Osteoblast (primary cell): ENCODE results near the gene LHFPL4. TPM values are rescaled to one million over a fixed set of nuclear protein-coding genes. Genes with fewer than 3 reads are reported as not detected.
"Not testable (repeated sequence)": the region's sequence is repeated elsewhere in the genome, so short reads cannot be mapped to it uniquely, and the experiment has no call there.

Experiments used
- DNase-seq: peaks from one replicate; pipeline ENCODE4 v3.0.0; 2011; ENCODE audit warnings: low spot score, mixed read lengths; ENCODE audit not compliant: insufficient read length; ENCODE audit errors: missing footprints
- H2AFZ ChIP-seq: 2 replicates; pipeline ENCODE4 v1.6.0; 2011; ENCODE audit warnings: mild to moderate bottlenecking, low read length
- H3K27ac ChIP-seq: 2 replicates; pipeline ENCODE4 v1.5.1; 2011; ENCODE audit warnings: mild to moderate bottlenecking, low read depth, low read length, moderate library complexity
- H3K27me3 ChIP-seq: 2 replicates; pipeline ENCODE4 v1.6.0; 2012; ENCODE audit warnings: mild to moderate bottlenecking, control low read depth, inconsistent platforms, low read length, moderate library complexity; ENCODE audit not compliant: insufficient read depth
- H3K36me3 ChIP-seq: 2 replicates; pipeline ENCODE4 v1.5.1; 2011; ENCODE audit warnings: mild to moderate bottlenecking, low read length, control low read depth, moderate library complexity; ENCODE audit not compliant: insufficient read depth
- H3K4me1 ChIP-seq: 2 replicates; pipeline ENCODE4 v1.5.1; 2011; ENCODE audit warnings: mild to moderate bottlenecking, low read length, control low read depth, moderate library complexity; ENCODE audit not compliant: insufficient read depth
- H3K4me2 ChIP-seq: 2 replicates; pipeline ENCODE4 v1.6.0; 2011; ENCODE audit warnings: mild to moderate bottlenecking, low read length; ENCODE audit not compliant: insufficient read depth
- H3K4me3 ChIP-seq: fragments of 200-600 bp; sonication (generic); 3 replicates; pipeline ENCODE4 v1.5.1; 2012; ENCODE audit warnings: mild to moderate bottlenecking, low read length, inconsistent platforms; ENCODE audit not compliant: insufficient read depth
- H3K79me2 ChIP-seq: 2 replicates; pipeline ENCODE4 v1.6.0; 2012; ENCODE audit warnings: mild to moderate bottlenecking, low read length, control low read depth, inconsistent platforms; ENCODE audit not compliant: insufficient read depth
- H3K9me3 ChIP-seq: 2 replicates; pipeline ENCODE4 v1.5.1; 2011; ENCODE audit warnings: low read depth, low read length, control low read depth
- H4K20me1 ChIP-seq: 2 replicates; pipeline ENCODE4 v1.6.0; 2012; ENCODE audit warnings: mild to moderate bottlenecking, low read length, control low read depth; ENCODE audit not compliant: insufficient read depth
- total RNA-seq: library from RNA; depleted of rRNA; stranded (reverse); fragments of >200 nt; gene quantifications from 2 replicates; pipeline ENCODE4 v1.2.3, GENCODE V29; 2012
- TF ChIP-seq, protein P1 (sequence below): IDR thresholded peaks from 2 replicates; pipeline ENCODE4 v1.5.1; 2011; ENCODE audit warnings: mild to moderate bottlenecking, low read depth, low read length, moderate library complexity; ENCODE audit errors: extremely low read depth

Gene LHFPL4
- total RNA-seq, 1 donor: not detected

DNA sequence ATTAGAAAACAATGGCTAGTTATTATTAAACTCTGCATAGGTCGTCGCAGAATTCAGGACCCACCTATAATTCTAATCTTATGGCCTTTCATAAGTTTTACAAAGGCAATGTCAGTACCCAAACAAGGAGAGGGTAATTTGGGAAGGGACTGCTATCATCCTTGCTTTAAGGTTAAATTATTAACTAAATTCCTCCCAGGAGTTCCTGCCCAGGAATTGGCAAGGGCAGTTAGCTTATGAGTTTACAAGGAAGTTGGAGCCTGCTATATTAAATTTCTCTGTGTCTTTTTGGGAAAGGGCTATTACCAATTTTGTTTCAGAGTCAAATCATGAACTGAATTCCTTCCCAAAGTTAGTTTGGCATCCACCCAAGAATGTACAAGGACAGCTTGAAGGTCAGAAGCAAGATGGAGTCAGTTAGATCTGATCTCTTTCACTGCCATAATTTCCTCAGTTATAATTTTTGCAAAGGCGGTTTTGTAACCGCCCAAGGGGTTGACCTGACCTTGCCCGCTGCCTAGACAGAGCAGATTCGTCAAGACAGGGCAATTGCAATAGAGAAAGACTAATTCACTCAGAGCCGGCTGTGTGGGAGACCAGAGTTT lies 45.3 kb upstream of the LHFPL4 start:
- no peak overlapping the region for H3K27ac ChIP-seq
- H3K27me3 ChIP-seq: no peaks in the 10 kb centered on the region
- no peak overlapping the region for H2AFZ ChIP-seq
- H4K20me1 ChIP-seq: no peaks in the 10 kb centered on the region
- H3K79me2 ChIP-seq: no peaks in the 10 kb centered on the region
- no peak overlapping the region for H3K4me3 ChIP-seq
- no peak overlapping the region for H3K4me2 ChIP-seq
- TF ChIP-seq, protein P1, sequence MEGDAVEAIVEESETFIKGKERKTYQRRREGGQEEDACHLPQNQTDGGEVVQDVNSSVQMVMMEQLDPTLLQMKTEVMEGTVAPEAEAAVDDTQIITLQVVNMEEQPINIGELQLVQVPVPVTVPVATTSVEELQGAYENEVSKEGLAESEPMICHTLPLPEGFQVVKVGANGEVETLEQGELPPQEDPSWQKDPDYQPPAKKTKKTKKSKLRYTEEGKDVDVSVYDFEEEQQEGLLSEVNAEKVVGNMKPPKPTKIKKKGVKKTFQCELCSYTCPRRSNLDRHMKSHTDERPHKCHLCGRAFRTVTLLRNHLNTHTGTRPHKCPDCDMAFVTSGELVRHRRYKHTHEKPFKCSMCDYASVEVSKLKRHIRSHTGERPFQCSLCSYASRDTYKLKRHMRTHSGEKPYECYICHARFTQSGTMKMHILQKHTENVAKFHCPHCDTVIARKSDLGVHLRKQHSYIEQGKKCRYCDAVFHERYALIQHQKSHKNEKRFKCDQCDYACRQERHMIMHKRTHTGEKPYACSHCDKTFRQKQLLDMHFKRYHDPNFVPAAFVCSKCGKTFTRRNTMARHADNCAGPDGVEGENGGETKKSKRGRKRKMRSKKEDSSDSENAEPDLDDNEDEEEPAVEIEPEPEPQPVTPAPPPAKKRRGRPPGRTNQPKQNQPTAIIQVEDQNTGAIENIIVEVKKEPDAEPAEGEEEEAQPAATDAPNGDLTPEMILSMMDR: no peak
- DNase-seq: no peak
- H3K36me3 ChIP-seq: no peaks in the 10 kb centered on the region
- H3K9me3 ChIP-seq: no peaks in the 10 kb centered on the region
- no peaks in the 10 kb centered on the region for H3K4me1 ChIP-seq

DNA sequence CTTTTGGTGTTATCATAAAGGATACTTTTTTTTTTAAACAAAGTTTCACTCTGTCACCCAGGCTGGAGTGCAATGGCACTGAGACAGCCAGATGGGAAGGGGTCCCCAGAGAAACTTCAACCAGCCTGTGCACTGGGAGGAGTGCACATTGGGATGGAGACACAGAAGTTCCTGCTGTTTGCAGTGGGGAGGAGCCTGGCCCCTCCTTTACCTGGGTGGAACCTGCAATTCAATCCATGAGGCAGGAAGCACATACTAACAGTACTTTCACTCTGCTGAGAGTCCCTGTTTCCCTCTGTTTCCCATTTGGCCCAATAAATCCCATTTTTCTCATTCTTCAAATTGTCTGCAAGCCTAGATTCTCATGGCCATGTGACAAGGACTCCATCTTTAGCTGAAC lies 42.3 kb upstream of the LHFPL4 start:
- no peaks in the 10 kb centered on the region for H3K36me3 ChIP-seq
- no peaks in the 10 kb centered on the region for H3K9me3 ChIP-seq
- no peak overlapping the region for H3K4me2 ChIP-seq
- no peak overlapping the region for H3K4me3 ChIP-seq
- TF ChIP-seq, protein P1: no peak
- no peaks in the 10 kb centered on the region for H3K79me2 ChIP-seq
- H3K27ac ChIP-seq: no peak overlapping the region
- no peak overlapping the region for H2AFZ ChIP-seq
- DNase-seq: no peak
- H4K20me1 ChIP-seq: no peaks in the 10 kb centered on the region
- no peaks in the 10 kb centered on the region for H3K4me1 ChIP-seq
- no peaks in the 10 kb centered on the region for H3K27me3 ChIP-seq

DNA sequence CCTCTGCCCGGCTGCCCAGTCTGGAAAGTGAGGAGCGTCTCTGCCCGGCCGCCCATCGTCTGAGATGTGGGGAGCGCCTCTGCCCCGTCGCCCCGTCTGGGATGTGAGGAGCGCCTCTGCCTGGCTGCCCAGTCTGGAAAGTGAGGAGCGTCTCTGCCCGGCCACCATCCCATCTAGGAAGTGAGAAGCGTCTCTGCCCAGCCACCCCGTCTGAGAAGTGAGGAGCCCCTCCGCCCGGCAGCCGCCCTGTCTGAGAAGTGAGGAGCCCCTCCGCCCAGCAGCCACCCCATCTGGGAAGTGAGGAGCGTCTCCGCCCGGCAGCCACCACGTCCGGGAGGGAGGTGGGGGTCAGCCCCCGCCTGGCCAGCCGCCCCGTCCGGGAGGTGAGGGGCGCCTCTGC lies 38.2 kb upstream of the LHFPL4 start:
- not testable (repeated sequence) for H3K4me1 ChIP-seq, H3K27me3 ChIP-seq, H3K4me3 ChIP-seq, H2AFZ ChIP-seq, DNase-seq, H4K20me1 ChIP-seq, H3K79me2 ChIP-seq, H3K9me3 ChIP-seq, H3K36me3 ChIP-seq, H3K27ac ChIP-seq, H3K4me2 ChIP-seq

DNA sequence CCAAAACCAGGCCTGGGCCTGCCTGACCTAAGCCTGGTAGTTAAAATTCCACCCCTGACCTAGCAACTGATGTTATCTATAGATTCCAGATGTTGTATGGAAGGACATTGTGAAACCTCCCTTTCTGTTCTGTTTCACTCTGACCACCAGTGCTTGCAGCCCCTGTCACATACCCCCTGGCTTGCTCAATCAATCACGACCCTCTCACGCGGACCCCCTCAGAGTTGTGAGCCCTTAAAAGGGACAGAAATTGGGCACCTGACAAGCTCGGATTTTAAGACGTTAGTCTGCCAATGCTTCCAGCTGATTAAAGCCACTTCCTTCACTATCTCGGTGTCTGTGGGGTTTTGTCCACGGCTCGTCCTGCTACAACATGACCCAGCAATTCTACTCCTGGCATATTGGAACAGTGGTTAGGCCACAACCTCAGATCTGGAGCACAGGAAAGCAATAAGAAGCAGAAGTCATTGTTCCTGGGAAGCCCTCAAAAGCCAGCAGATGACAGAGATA lies 36.7 kb upstream of the LHFPL4 start:
- H3K4me3 ChIP-seq: no peak overlapping the region
- no peaks in the 10 kb centered on the region for H3K4me1 ChIP-seq
- TF ChIP-seq, protein P1: no peak
- no peak overlapping the region for H3K4me2 ChIP-seq
- H2AFZ ChIP-seq: no peak overlapping the region
- H3K27ac ChIP-seq: no peak overlapping the region
- no peak for DNase-seq
- H3K79me2 ChIP-seq: no peaks in the 10 kb centered on the region
- H4K20me1 ChIP-seq: no peaks in the 10 kb centered on the region
- H3K9me3 ChIP-seq: no peaks in the 10 kb centered on the region
- H3K27me3 ChIP-seq: no peaks in the 10 kb centered on the region
- H3K36me3 ChIP-seq: no peaks in the 10 kb centered on the region
